NCI-H82 treated with DMSO at 0.1 percent for 48 hours (cell line): Measurements from ENCODE around the gene HMGN2.
A peak's percentile ranks its signal among the peaks of the same experiment; 100 is the strongest.
"Not testable (repeated sequence)": the region's sequence is repeated elsewhere in the genome, so short reads cannot be mapped to it uniquely, and the experiment has no call there.

Source experiments
- DNase-seq: peaks from one replicate; lab custom pipeline; 2025; ENCODE audit not compliant: unreplicated experiment; lab: John Stamatoyannopoulos, UW

Gene HMGN2

GRCh38 chr1:26476958-26477357 is 4.7 kb downstream of the HMGN2 start:
- DNase-seq = no peak

- DNase-seq = no peak
These were observed 5.4 kb downstream of the HMGN2 start for GRCh38 chr1:26477446-26478152.

GRCh38 chr1:26478159-26478558 is 5.9 kb downstream of the HMGN2 start:
- no peak for DNase-seq

- no peak for DNase-seq
These were observed 6.7 kb downstream of the HMGN2 start for GRCh38 chr1:26478988-26479387.

- DNase-seq = no peak
These were observed 10.7 kb downstream of the HMGN2 start for GRCh38 chr1:26482921-26483320.

- no peak for DNase-seq
These were observed 11.7 kb downstream of the HMGN2 start for GRCh38 chr1:26483980-26484379.

GRCh38 chr1:26490155-26490554 is 17.9 kb downstream of the HMGN2 start:
- no peak for DNase-seq

GRCh38 chr1:26493267-26493666 is 21.0 kb downstream of the HMGN2 start:
- DNase-seq = no peak

- no peak for DNase-seq
These were observed 21.7 kb downstream of the HMGN2 start for GRCh38 chr1:26493938-26494337.

GRCh38 chr1:26496861-26497260 is 24.6 kb downstream of the HMGN2 start:
- DNase-seq = no peak

- no peak for DNase-seq
These were observed 26.7 kb downstream of the HMGN2 start for GRCh38 chr1:26498894-26499293.

GRCh38 chr1:26500488-26501175 is 28.4 kb downstream of the HMGN2 start:
- peak; percentile 34 for DNase-seq

- DNase-seq = not testable (repeated sequence)
These were observed 38.5 kb downstream of the HMGN2 start for GRCh38 chr1:26510711-26511110.

GRCh38 chr1:26515836-26516235 is 43.6 kb downstream of the HMGN2 start:
- DNase-seq = not testable (repeated sequence)

GRCh38 chr1:26516987-26517765 is 44.9 kb downstream of the HMGN2 start:
- peak; percentile 34 for DNase-seq

- no peak for DNase-seq
These were observed 45.5 kb downstream of the HMGN2 start for GRCh38 chr1:26517766-26518049.

- DNase-seq = no peak
These were observed 46.1 kb downstream of the HMGN2 start for GRCh38 chr1:26518355-26518754.

- DNase-seq = no peak
These were observed 48.1 kb downstream of the HMGN2 start for GRCh38 chr1:26520339-26520738.

- no peak for DNase-seq
These were observed 49.4 kb downstream of the HMGN2 start for GRCh38 chr1:26521669-26522030.

GRCh38 chr1:26522073-26522472 is 49.8 kb downstream of the HMGN2 start:
- DNase-seq = no peak

- DNase-seq = no peak
These were observed 51.9 kb downstream of the HMGN2 start for GRCh38 chr1:26524181-26524580.
